Measurements from ENCODE around the gene MYO10.

MYO10 gene

DNA sequence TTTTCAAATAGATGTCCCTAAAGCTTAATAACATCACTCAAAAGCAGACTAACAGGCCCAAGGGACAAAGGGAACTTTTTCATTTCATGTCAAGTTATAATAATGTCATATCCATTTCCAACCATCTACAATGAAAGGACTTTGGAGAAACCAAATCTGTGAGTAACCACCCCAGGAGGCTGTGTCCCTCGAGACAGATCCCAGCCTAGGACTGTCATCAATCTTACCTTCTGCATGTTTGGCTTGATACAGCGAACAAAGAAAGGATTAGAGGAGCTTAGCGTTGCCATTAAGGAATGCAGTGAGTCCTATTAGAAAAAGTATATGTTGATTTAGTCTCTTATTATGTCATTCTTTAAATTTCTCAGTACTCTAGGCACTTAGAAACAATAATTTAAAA lies 181.5 kb downstream of the MYO10 start:
- ATAC-seq = no peak
- TF ChIP-seq TOX (CRISPR knock-in tag; IDR thresholded peaks at IDR 0.05; ENCODE audit: borderline replicate concordance) = no peak
- TF ChIP-seq BACH2 (CRISPR knock-in tag; IDR thresholded peaks at IDR 0.05; ENCODE audit: borderline replicate concordance) = no peak
- TF ChIP-seq OSR1 (CRISPR knock-in tag; IDR thresholded peaks at IDR 0.05) = no peak
- TF ChIP-seq, protein P1, sequence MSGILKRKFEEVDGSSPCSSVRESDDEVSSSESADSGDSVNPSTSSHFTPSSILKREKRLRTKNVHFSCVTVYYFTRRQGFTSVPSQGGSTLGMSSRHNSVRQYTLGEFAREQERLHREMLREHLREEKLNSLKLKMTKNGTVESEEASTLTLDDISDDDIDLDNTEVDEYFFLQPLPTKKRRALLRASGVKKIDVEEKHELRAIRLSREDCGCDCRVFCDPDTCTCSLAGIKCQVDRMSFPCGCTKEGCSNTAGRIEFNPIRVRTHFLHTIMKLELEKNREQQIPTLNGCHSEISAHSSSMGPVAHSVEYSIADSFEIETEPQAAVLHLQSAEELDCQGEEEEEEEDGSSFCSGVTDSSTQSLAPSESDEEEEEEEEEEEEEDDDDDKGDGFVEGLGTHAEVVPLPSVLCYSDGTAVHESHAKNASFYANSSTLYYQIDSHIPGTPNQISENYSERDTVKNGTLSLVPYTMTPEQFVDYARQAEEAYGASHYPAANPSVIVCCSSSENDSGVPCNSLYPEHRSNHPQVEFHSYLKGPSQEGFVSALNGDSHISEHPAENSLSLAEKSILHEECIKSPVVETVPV (CRISPR knock-in tag; IDR thresholded peaks at IDR 0.05) = no peak
- TF ChIP-seq ARNTL (CRISPR knock-in tag; IDR thresholded peaks at IDR 0.05; ENCODE audit: borderline replicate concordance, low read depth) = no peak
- no peak for TF ChIP-seq TCF4 (CRISPR knock-in tag; IDR thresholded peaks at IDR 0.05; ENCODE audit: borderline replicate concordance)
- TF ChIP-seq, protein P2, sequence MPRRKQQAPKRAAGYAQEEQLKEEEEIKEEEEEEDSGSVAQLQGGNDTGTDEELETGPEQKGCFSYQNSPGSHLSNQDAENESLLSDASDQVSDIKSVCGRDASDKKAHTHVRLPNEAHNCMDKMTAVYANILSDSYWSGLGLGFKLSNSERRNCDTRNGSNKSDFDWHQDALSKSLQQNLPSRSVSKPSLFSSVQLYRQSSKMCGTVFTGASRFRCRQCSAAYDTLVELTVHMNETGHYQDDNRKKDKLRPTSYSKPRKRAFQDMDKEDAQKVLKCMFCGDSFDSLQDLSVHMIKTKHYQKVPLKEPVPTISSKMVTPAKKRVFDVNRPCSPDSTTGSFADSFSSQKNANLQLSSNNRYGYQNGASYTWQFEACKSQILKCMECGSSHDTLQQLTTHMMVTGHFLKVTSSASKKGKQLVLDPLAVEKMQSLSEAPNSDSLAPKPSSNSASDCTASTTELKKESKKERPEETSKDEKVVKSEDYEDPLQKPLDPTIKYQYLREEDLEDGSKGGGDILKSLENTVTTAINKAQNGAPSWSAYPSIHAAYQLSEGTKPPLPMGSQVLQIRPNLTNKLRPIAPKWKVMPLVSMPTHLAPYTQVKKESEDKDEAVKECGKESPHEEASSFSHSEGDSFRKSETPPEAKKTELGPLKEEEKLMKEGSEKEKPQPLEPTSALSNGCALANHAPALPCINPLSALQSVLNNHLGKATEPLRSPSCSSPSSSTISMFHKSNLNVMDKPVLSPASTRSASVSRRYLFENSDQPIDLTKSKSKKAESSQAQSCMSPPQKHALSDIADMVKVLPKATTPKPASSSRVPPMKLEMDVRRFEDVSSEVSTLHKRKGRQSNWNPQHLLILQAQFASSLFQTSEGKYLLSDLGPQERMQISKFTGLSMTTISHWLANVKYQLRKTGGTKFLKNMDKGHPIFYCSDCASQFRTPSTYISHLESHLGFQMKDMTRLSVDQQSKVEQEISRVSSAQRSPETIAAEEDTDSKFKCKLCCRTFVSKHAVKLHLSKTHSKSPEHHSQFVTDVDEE (CRISPR knock-in tag; IDR thresholded peaks at IDR 0.05) = no peak
- no peak for TF ChIP-seq ZFP3 (CRISPR knock-in tag; IDR thresholded peaks at IDR 0.05)
- no peak for TF ChIP-seq ZNF565 (CRISPR knock-in tag; conservative IDR thresholded peaks at IDR 0.05; ENCODE audit: low read depth)
- TF ChIP-seq, protein P3, sequence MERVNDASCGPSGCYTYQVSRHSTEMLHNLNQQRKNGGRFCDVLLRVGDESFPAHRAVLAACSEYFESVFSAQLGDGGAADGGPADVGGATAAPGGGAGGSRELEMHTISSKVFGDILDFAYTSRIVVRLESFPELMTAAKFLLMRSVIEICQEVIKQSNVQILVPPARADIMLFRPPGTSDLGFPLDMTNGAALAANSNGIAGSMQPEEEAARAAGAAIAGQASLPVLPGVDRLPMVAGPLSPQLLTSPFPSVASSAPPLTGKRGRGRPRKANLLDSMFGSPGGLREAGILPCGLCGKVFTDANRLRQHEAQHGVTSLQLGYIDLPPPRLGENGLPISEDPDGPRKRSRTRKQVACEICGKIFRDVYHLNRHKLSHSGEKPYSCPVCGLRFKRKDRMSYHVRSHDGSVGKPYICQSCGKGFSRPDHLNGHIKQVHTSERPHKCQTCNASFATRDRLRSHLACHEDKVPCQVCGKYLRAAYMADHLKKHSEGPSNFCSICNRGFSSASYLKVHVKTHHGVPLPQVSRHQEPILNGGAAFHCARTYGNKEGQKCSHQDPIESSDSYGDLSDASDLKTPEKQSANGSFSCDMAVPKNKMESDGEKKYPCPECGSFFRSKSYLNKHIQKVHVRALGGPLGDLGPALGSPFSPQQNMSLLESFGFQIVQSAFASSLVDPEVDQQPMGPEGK (CRISPR knock-in tag; IDR thresholded peaks at IDR 0.05; ENCODE audit: borderline replicate concordance) = no peak
- TF ChIP-seq ZNF8 (CRISPR knock-in tag; IDR thresholded peaks at IDR 0.05) = no peak

DNA sequence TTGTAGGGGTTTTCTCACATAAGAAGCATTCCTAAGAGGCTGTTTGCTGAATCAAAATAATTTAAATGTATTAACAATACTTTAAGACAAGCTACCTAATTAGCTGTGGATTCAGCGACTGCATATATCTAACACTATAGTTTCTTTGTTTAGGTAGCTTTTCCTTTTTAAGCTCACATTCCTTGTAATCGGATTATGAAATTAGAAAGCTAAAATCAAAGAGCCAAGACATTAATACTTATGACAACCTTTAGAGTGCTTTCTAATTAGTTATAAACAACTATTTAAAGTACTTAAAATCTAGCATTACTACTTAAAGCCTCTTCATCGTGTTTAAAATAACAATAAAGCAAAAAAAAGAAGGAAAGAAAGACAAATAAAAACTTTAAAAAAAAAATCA lies 182.0 kb downstream of the MYO10 start:
- TF ChIP-seq, protein P4, sequence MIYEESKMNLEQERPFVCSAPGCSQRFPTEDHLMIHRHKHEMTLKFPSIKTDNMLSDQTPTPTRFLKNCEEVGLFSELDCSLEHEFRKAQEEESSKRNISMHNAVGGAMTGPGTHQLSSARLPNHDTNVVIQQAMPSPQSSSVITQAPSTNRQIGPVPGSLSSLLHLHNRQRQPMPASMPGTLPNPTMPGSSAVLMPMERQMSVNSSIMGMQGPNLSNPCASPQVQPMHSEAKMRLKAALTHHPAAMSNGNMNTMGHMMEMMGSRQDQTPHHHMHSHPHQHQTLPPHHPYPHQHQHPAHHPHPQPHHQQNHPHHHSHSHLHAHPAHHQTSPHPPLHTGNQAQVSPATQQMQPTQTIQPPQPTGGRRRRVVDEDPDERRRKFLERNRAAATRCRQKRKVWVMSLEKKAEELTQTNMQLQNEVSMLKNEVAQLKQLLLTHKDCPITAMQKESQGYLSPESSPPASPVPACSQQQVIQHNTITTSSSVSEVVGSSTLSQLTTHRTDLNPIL (CRISPR knock-in tag; IDR thresholded peaks at IDR 0.05; ENCODE audit: low read depth) = no peak
- TF ChIP-seq ZNF8 (CRISPR knock-in tag; IDR thresholded peaks at IDR 0.05) (no peak), ZNF565 (CRISPR knock-in tag; conservative IDR thresholded peaks at IDR 0.05; ENCODE audit: low read depth) (no peak), GLIS3 (CRISPR knock-in tag; IDR thresholded peaks at IDR 0.05) (no peak), ARNTL (CRISPR knock-in tag; IDR thresholded peaks at IDR 0.05; ENCODE audit: borderline replicate concordance, low read depth) (no peak), ESRRG (CRISPR knock-in tag; IDR thresholded peaks at IDR 0.05) (no peak)

DNA sequence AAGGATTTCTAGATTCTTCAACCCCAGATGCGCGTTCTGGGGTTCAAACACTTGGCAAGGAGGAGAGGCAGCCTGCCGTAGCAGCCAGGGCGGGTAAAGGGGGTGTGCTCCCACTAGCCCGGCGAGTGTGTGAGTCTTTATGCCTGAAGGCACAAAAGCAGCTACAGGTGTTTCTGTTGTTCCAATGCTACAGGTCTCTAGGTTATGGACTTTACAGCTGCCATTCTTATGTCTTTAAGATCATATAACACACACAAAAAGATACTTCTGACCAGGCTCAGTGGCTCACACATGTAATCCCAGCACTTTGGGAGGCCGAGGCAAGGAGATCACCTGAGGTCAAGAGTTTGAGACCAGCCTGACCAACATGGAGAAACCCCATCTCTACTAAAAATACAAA lies 185.6 kb downstream of the MYO10 start:
- no peak for ATAC-seq
- TF ChIP-seq ESRRG (CRISPR knock-in tag; IDR thresholded peaks at IDR 0.05) (no peak), RARB (CRISPR knock-in tag; IDR thresholded peaks at IDR 0.05) (no peak), ZC3H10 (CRISPR knock-in tag; IDR thresholded peaks at IDR 0.05) (no peak), ARNTL (CRISPR knock-in tag; IDR thresholded peaks at IDR 0.05; ENCODE audit: borderline replicate concordance, low read depth) (no peak), ZNF70 (CRISPR knock-in tag; IDR thresholded peaks at IDR 0.05) (no peak), SNAI2 (CRISPR knock-in tag; IDR thresholded peaks at IDR 0.05) (no peak), CSDC2 (CRISPR knock-in tag; IDR thresholded peaks at IDR 0.05) (no peak), TCF4 (CRISPR knock-in tag; IDR thresholded peaks at IDR 0.05; ENCODE audit: borderline replicate concordance) (no peak), PPARA (CRISPR knock-in tag; IDR thresholded peaks at IDR 0.05; ENCODE audit: borderline replicate concordance) (no peak), OSR1 (CRISPR knock-in tag; IDR thresholded peaks at IDR 0.05) (no peak), ZFP3 (CRISPR knock-in tag; IDR thresholded peaks at IDR 0.05) (no peak)
- TF ChIP-seq, protein P5, sequence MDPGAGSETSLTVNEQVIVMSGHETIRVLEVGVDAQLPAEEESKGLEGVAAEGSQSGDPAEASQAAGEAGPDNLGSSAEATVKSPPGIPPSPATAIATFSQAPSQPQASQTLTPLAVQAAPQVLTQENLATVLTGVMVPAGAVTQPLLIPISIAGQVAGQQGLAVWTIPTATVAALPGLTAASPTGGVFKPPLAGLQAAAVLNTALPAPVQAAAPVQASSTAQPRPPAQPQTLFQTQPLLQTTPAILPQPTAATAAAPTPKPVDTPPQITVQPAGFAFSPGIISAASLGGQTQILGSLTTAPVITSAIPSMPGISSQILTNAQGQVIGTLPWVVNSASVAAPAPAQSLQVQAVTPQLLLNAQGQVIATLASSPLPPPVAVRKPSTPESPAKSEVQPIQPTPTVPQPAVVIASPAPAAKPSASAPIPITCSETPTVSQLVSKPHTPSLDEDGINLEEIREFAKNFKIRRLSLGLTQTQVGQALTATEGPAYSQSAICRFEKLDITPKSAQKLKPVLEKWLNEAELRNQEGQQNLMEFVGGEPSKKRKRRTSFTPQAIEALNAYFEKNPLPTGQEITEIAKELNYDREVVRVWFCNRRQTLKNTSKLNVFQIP (CRISPR knock-in tag; IDR thresholded peaks at IDR 0.05; ENCODE audit: borderline replicate concordance, low read depth) = no peak
- TF ChIP-seq, protein P4 (CRISPR knock-in tag; IDR thresholded peaks at IDR 0.05; ENCODE audit: low read depth) = no peak
- TF ChIP-seq, protein P3 (CRISPR knock-in tag; IDR thresholded peaks at IDR 0.05; ENCODE audit: borderline replicate concordance) = no peak

More for the DNA sequence above, 182.0 kb downstream of the MYO10 start:
- ATAC-seq = no peak
